CD14-positive monocyte (primary cell): ENCODE data around the gene GRIK5. TPM values are rescaled to one million over a fixed set of nuclear protein-coding genes. Genes with fewer than 3 reads are reported as not detected.

Source experiments
- DNase-seq, 3 donors: peaks; one replicate each; pipeline ENCODE4 v3.0.0-alpha.2; 2011 to 2022
- H2AFZ ChIP-seq: 2 replicates; pipeline ENCODE4 v1.6.0; 2012; ENCODE audit warnings: mild to moderate bottlenecking, low read depth, low read length, inconsistent platforms; ENCODE audit not compliant: insufficient read depth, poor library complexity, severe bottlenecking
- H3K27ac ChIP-seq, 2 donors: 1 replicate in 1 of 2; 2 replicates in 1 of 2; pipeline ENCODE4 v1.5.1; 2012 to 2013; ENCODE audit warnings: low read length in 2 of 2, control low read depth in 1 of 2, inconsistent platforms in 1 of 2, low read depth in 1 of 2, mild to moderate bottlenecking in 1 of 2
- H3K27me3 ChIP-seq, 2 donors: one replicate each; pipeline versions ENCODE4 v1.6.0 to v1.6.1; 2011 to 2013; ENCODE audit warnings: low read length in 2 of 2; ENCODE audit not compliant: control insufficient read depth in 2 of 2, insufficient read depth in 2 of 2
- H3K36me3 ChIP-seq, 2 donors: replicated peaks in 1 of 2; 1 replicate in 1 of 2; 2 replicates in 1 of 2; pipeline versions ENCODE4 v1.5.1 to v1.6.1; 2012 to 2013; ENCODE audit warnings: low read length in 2 of 2, control low read depth in 1 of 2, inconsistent platforms in 1 of 2, mild to moderate bottlenecking in 1 of 2; ENCODE audit not compliant: insufficient read depth in 2 of 2, control insufficient read depth in 1 of 2
- H3K4me1 ChIP-seq, 2 donors: 1 replicate in 1 of 2; 2 replicates in 1 of 2; pipeline versions ENCODE4 v1.5.1 to v1.6.1; 2012 to 2013; ENCODE audit warnings: low read length in 2 of 2, control low read depth in 1 of 2, inconsistent platforms in 1 of 2, mild to moderate bottlenecking in 1 of 2, moderate library complexity in 1 of 2; ENCODE audit not compliant: insufficient read depth in 2 of 2, control insufficient read depth in 1 of 2
- H3K4me2 ChIP-seq: replicated peaks from 2 replicates; pipeline ENCODE3; 2012; ENCODE audit warnings: low read length, moderate library complexity, mild to moderate bottlenecking; ENCODE audit not compliant: poor library complexity, severe bottlenecking; ENCODE audit errors: extremely low read depth
- H3K4me3 ChIP-seq, 3 experiments: fragments of 200-600 bp in 1 of 3; sonication (generic) in 1 of 3; replicated peaks in 1 of 3; 1 replicate in 2 of 3; 2 replicates in 1 of 3; pipeline ENCODE4 v1.5.1; 2011 to 2013; ENCODE audit warnings: low read length in 3 of 3, mild to moderate bottlenecking in 3 of 3, control low read depth in 2 of 3, low read depth in 2 of 3, inconsistent platforms in 1 of 3, moderate library complexity in 1 of 3
- H3K79me2 ChIP-seq: 2 replicates; pipeline ENCODE4 v1.6.0; 2012; ENCODE audit warnings: mild to moderate bottlenecking, control low read depth, inconsistent platforms, low read length, moderate library complexity; ENCODE audit not compliant: insufficient read depth
- H3K9ac ChIP-seq: 2 replicates; pipeline ENCODE4 v1.6.0; 2017; ENCODE audit warnings: low read length, mild to moderate bottlenecking; ENCODE audit not compliant: insufficient read depth, poor library complexity, severe bottlenecking
- H3K9me3 ChIP-seq, 2 donors: replicated peaks in 1 of 2; 1 replicate in 1 of 2; 2 replicates in 1 of 2; pipeline versions ENCODE4 v1.5.1 to v1.6.1; 2012 to 2013; ENCODE audit warnings: low read length in 2 of 2, control low read depth in 1 of 2; ENCODE audit not compliant: control insufficient read depth in 1 of 2, insufficient read depth in 1 of 2
- H4K20me1 ChIP-seq: 2 replicates; pipeline ENCODE4 v1.6.0; 2012; ENCODE audit warnings: mild to moderate bottlenecking, low read length, control low read depth, moderate library complexity; ENCODE audit not compliant: insufficient read depth
- H3K27ac Mint-ChIP-seq, 7 donors: one replicate each; pipeline ENCODE4 v1.8.0; 2020; ENCODE audit warnings: mild to moderate bottlenecking in 7 of 7, mixed read lengths in 7 of 7, moderate library complexity in 6 of 7, inconsistent platforms in 2 of 7
- H3K27me3 Mint-ChIP-seq, 3 donors: one replicate each; pipeline ENCODE4 v1.8.0; 2021 to 2022; ENCODE audit warnings: low read depth in 3 of 3, mild to moderate bottlenecking in 3 of 3, mixed read lengths in 3 of 3, moderate library complexity in 3 of 3, inconsistent platforms in 1 of 3
- H3K36me3 Mint-ChIP-seq, 2 donors: one replicate each; pipeline ENCODE4 v1.8.0; 2020; ENCODE audit warnings: mixed read lengths in 2 of 2, inconsistent platforms in 1 of 2, mild to moderate bottlenecking in 1 of 2
- H3K4me1 Mint-ChIP-seq: one replicate; pipeline ENCODE4 v1.8.0; 2020; ENCODE audit warnings: mild to moderate bottlenecking, mixed read lengths
- H3K4me3 Mint-ChIP-seq, 2 donors: one replicate each; pipeline ENCODE4 v1.8.0; 2020; ENCODE audit warnings: mild to moderate bottlenecking in 2 of 2, mixed read lengths in 2 of 2, moderate library complexity in 1 of 2
- H3K9me3 Mint-ChIP-seq, 7 donors: one replicate each; pipeline ENCODE4 v1.8.0; 2020 to 2022; ENCODE audit warnings: mixed read lengths in 7 of 7, mild to moderate bottlenecking in 6 of 7, moderate library complexity in 6 of 7, inconsistent platforms in 2 of 7
- WGBS: methylation state at CpG from one replicate; pipeline ENCODE4 v1.1.5; 2013; ENCODE audit warnings: missing lambda C conversion rate; ENCODE audit not compliant: insufficient coverage; 5-methylcytosine and 5-hydroxymethylcytosine counted together
- intact Hi-C, 2 donors: fragments of 100-400 bp; cut with micrococcal nuclease; formaldehyde crosslinking; loops; one replicate each; pipeline versions ENCODE4 v1.15.0 to v1.15.1; 2023
- polyA plus RNA-seq, 3 donors: library from polyadenylated mRNA; depleted of rRNA in 1 of 3; unstranded in 2 of 3; stranded (reverse) in 1 of 3; fragments of 300-500 nt in 2 of 3; fragments of >200 nt in 1 of 3; fragmentation: Illumina TruSeq in 2 of 3; gene quantifications; 1 replicate in 2 of 3; 2 replicates in 1 of 3; pipeline ENCODE4 v1.2.3, GENCODE V29; 2012 to 2021
- TF ChIP-seq, protein P1 (sequence below): fragments of 200-600 bp; IDR thresholded peaks from one replicate; pipeline ENCODE4 v1.8.0; 2022; ENCODE audit warnings: antibody characterized with exemption, mild to moderate bottlenecking

GRIK5 gene
- polyA plus RNA-seq, 3 donors, result 0.12 to 0.28 TPM; not detected in 1

GRCh38 chr19:41987141-41987860 is 82.7 kb downstream of the GRIK5 start:
- Histone ChIP-seq H3K4me3 (no peak overlapping the region), H3K27me3 (peaks cover 0 to under 1% of the 10 kb centered on the region in 2 donors), H3K9me3 (no peaks in the 10 kb centered on the region), H3K79me2 (no peaks in the 10 kb centered on the region), H3K9ac (no peak overlapping the region), H4K20me1 (no peaks in the 10 kb centered on the region), H3K4me1 (no peaks in the 10 kb centered on the region), H3K4me2 (no peak overlapping the region), H3K36me3 (no peaks in the 10 kb centered on the region), H3K27ac (no peak overlapping the region), H2AFZ (no peak overlapping the region)
- TF ChIP-seq, protein P1, sequence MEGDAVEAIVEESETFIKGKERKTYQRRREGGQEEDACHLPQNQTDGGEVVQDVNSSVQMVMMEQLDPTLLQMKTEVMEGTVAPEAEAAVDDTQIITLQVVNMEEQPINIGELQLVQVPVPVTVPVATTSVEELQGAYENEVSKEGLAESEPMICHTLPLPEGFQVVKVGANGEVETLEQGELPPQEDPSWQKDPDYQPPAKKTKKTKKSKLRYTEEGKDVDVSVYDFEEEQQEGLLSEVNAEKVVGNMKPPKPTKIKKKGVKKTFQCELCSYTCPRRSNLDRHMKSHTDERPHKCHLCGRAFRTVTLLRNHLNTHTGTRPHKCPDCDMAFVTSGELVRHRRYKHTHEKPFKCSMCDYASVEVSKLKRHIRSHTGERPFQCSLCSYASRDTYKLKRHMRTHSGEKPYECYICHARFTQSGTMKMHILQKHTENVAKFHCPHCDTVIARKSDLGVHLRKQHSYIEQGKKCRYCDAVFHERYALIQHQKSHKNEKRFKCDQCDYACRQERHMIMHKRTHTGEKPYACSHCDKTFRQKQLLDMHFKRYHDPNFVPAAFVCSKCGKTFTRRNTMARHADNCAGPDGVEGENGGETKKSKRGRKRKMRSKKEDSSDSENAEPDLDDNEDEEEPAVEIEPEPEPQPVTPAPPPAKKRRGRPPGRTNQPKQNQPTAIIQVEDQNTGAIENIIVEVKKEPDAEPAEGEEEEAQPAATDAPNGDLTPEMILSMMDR, result no peak
- Mint-ChIP-seq H3K36me3 (no peaks in the 10 kb centered on the region), H3K4me3 (no peak overlapping the region), H3K27ac (peak overlapping the region in 1 of 7 donors; percentile 4), H3K9me3 (no peaks in the 10 kb centered on the region), H3K4me1 (no peaks in the 10 kb centered on the region), H3K27me3 (peaks cover 0 to 5% (median 0%) of the 10 kb centered on the region in 3 donors)
- 100% methylated on average over 6 of the region's 10 CpGs for WGBS
- no peak for DNase-seq
- intact Hi-C loops, result no loop called here

GRCh38 chr19:41984961-41985360 is 85.0 kb downstream of the GRIK5 start:
- H3K4me1 Mint-ChIP-seq, result no peaks in the 10 kb centered on the region
- Histone ChIP-seq H3K36me3 (no peaks in the 10 kb centered on the region), H3K4me1 (no peaks in the 10 kb centered on the region), H3K79me2 (no peaks in the 10 kb centered on the region), H2AFZ (no peak overlapping the region), H3K27me3 (no peaks in the 10 kb centered on the region), H3K27ac (no peak overlapping the region), H3K4me3 (no peak overlapping the region), H3K4me2 (no peak overlapping the region), H3K9ac (no peak overlapping the region), H4K20me1 (no peaks in the 10 kb centered on the region), H3K9me3 (no peaks in the 10 kb centered on the region)
- DNase-seq, result no peak
- 93% methylated on average over 9 of the region's 17 CpGs for WGBS
- H3K27me3 Mint-ChIP-seq, result no peaks in the 10 kb centered on the region
- H3K36me3 Mint-ChIP-seq, result no peaks in the 10 kb centered on the region
- no peaks in the 10 kb centered on the region for H3K9me3 Mint-ChIP-seq
- no peak overlapping the region for H3K4me3 Mint-ChIP-seq
- TF ChIP-seq, protein P1, result no peak
- intact Hi-C loops, result no loop called here
- no peak overlapping the region for H3K27ac Mint-ChIP-seq
